ENCODE measurements around the gene LAMA2. TPM values are rescaled to one million over a fixed set of nuclear protein-coding genes. Genes with fewer than 3 reads are reported as not detected.

Gene LAMA2
- total RNA-seq, 1 experiment from 2014 or later, result 4.2 TPM

- Histone ChIP-seq H2BK120ac (ENCODE audit: low read depth, low read length, poor library complexity, severe bottlenecking) (no peak overlapping the region), H4K5ac (ENCODE audit: insufficient read length, low read depth, low read length) (no peak overlapping the region), H3K9me3 (ENCODE audit: control insufficient read depth, low read depth, low read length) (no peaks in the 10 kb centered on the region), H3K56ac (ENCODE audit: insufficient read length, low read depth, low read length) (no peak overlapping the region), H2AFZ (ENCODE audit: low read length) (no peak overlapping the region), H3K4ac (ENCODE audit: low read depth, low read length) (no peak overlapping the region), H3K14ac (ENCODE audit: insufficient read depth, low read length) (no peak overlapping the region), H3K79me2 (ENCODE audit: insufficient read depth, low read length) (no peaks in the 10 kb centered on the region), H3K27ac (ENCODE audit: insufficient read length, low read depth, low read length) (no peak overlapping the region), H3K23me2 (ENCODE audit: insufficient read length, low read depth, low read length, poor library complexity, severe bottlenecking) (no peaks in the 10 kb centered on the region), H4K20me1 (ENCODE audit: control insufficient read depth, insufficient read depth, insufficient read length) (no peaks in the 10 kb centered on the region), H2BK12ac (ENCODE audit: insufficient read length, low read depth, low read length) (no peak overlapping the region), H3T11ph (ENCODE audit: low read length) (no peak overlapping the region), H2BK5ac (ENCODE audit: insufficient read length, low read length) (no peak overlapping the region), H3K4me2 (ENCODE audit: insufficient read depth, insufficient read length, low read length) (no peak overlapping the region), H3K79me1 (ENCODE audit: insufficient read depth, low read depth, low read length, poor library complexity, severe bottlenecking) (no peaks in the 10 kb centered on the region), H3K23ac (ENCODE audit: insufficient read length, low read depth, low read length) (no peak overlapping the region), H2BK15ac (ENCODE audit: low read depth, low read length) (no peak overlapping the region), H3K4me1 (ENCODE audit: insufficient read depth, low read length) (no peaks in the 10 kb centered on the region), H2AK5ac (ENCODE audit: insufficient read length, low read length) (no peak overlapping the region), H3K27me3 (ENCODE audit: insufficient read depth, low read length) (no peaks in the 10 kb centered on the region; the same call in 1 of the 2 replicates), H3K9ac (ENCODE audit: extremely low read depth, insufficient read length, low read length) (no peak overlapping the region), H4K91ac (ENCODE audit: insufficient read length, low read depth, low read length) (no peak overlapping the region), H4K8ac (replicated peaks; ENCODE audit: insufficient read length, low read depth, low read length) (no peak overlapping the region), H2BK20ac (ENCODE audit: low read depth, low read length, poor library complexity, severe bottlenecking) (no peak overlapping the region), H3K18ac (ENCODE audit: insufficient read length, low read depth, low read length) (no peak overlapping the region)
- no peak for DNase-seq
- Mint-ChIP-seq H3K4me1 (peaks cover under 1 to 5% of the 10 kb centered on the region in 2 experiments; a peak in 2 of 4 replicates), H3K36me3 (ENCODE audit: insufficient read depth in 1 of 3, low read depth in 3 of 3) (no peaks in the 10 kb centered on the region), H3K9me3 (no peaks in the 10 kb centered on the region), H3K4me3 (no peak overlapping the region), H3K27ac (no peak overlapping the region), H3K27me3 (ENCODE audit: low read depth) (no peaks in the 10 kb centered on the region)
- WGBS (ENCODE audit: extremely low coverage, insufficient read length, low lambda C conversion rate), result no CpG with 5 or more reads among the region's 1 CpG
- TF ChIP-seq CTCF (conservative IDR thresholded peaks at IDR 0.05), result no peak
These were observed 306.3 kb downstream of the LAMA2 start for GRCh38 chr6:129189266-129189665.
